Measurements from ENCODE around the gene COG3.
"Not testable (repeated sequence)": the region's sequence is repeated elsewhere in the genome, so short reads cannot be mapped to it uniquely, and the experiment has no call there.

GRCh38 chr13:45426056-45426841 lies 38.5 kb upstream of the COG3 start:
- TF ChIP-seq EZH2 (IDR thresholded peaks at IDR 0.05; ENCODE audit: borderline replicate concordance, insufficient read depth, low read length, poor library complexity, severe bottlenecking); TAF1 (IDR thresholded peaks at IDR 0.05; ENCODE audit: low read depth): not testable (repeated sequence)

Data from neural cell (in vitro differentiated cells).